NCI-H748 (cell line): ENCODE data around the gene NOL7.

ENCODE experiments used
- DNase-seq: peaks from one replicate; lab custom pipeline; 2025; ENCODE audit not compliant: unreplicated experiment; lab: John Stamatoyannopoulos, UW

Gene NOL7

GRCh38 chr6:13614926-13615791 lies at the start of gene NOL7:
Gene NOL7 (plus strand): TSS chr6:13615335. CDS start chr6:13615359, 24 bp downstream.
- peak; percentile 99 for DNase-seq

DNA sequence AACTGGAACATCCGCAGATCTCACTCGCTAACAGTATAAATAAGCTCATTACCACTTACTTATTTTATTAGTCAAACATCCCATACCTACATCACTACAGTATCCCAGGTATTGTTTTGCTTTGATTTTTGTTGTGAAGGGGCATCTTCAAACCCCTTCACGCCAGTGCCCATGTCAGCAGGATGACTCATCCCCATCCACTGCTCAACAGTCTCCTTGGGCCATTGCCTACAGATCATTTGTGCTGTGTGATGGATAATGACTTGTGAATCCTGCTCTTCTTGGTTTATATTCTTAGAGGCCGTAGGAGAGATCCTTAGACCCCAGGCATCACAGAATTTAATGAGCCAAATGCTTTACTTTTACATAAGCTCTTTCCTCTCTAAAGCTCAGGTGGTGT lies 49.2 kb upstream of the NOL7 start:
- DNase-seq: no peak

GRCh38 chr6:13566500-13566899 lies 48.6 kb upstream of the NOL7 start:
- DNase-seq: no peak

GRCh38 chr6:13568970-13569369 lies 46.2 kb upstream of the NOL7 start:
- no peak for DNase-seq

GRCh38 chr6:13572240-13572639 lies 42.9 kb upstream of the NOL7 start:
- DNase-seq: no peak

GRCh38 chr6:13572951-13573654 lies 42.0 kb upstream of the NOL7 start:
- no peak for DNase-seq

GRCh38 chr6:13573669-13574110 lies 41.4 kb upstream of the NOL7 start:
- peak; percentile 63 for DNase-seq

- DNase-seq: peak; percentile 99
These were observed 41.0 kb upstream of the NOL7 start for GRCh38 chr6:13574149-13574570.

- DNase-seq: peak; percentile 98
These were observed 40.4 kb upstream of the NOL7 start, which contains the start of gene SIRT5 for GRCh38 chr6:13574571-13575376. Gene SIRT5 (plus strand): TSS chr6:13574601. CDS start chr6:13584111, 9,510 bp downstream.

DNA sequence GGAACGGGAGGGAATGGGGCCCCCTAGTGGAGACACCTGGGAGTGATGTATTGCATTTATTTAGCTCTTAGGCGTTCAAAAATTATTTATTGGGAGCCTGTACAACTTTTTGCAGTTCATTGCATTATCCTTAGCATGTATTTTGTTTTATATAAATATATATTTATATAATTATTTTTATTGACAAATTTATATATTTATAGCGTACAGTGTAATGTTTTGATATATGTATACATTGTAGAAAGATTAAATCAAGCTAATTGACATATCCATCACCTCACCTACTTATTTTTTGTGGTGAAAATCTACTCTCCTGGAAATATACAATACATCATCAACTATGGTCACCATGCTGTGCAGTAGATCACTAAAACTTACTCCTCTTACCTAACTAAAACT lies 39.8 kb upstream of the NOL7 start:
- no peak for DNase-seq

GRCh38 chr6:13576017-13576416 lies 39.1 kb upstream of the NOL7 start:
- no peak for DNase-seq

- no peak for DNase-seq
These were observed 37.2 kb upstream of the NOL7 start for GRCh38 chr6:13577926-13578325.

DNA sequence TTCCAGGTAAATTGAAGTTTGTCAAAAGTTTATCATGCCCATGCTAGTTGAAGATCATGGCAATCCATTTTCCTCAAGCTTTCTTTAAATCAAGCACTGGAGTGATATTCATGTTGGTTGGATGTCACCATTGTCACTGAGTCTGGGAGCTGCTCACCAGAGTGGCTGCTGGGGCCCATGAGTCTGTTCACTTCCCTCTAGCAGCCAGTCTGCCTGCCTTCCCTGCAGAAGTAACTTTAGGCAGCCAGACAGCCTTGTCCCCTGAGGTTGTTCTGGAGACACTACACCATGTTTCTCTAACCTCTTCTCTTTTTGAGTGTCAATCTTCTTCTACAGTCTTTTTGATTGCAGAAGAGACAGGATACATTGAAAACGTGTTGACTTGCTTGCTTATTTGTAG lies 35.2 kb upstream of the NOL7 start:
- DNase-seq: no peak

GRCh38 chr6:13581700-13582229 lies 33.4 kb upstream of the NOL7 start:
- no peak for DNase-seq

DNA sequence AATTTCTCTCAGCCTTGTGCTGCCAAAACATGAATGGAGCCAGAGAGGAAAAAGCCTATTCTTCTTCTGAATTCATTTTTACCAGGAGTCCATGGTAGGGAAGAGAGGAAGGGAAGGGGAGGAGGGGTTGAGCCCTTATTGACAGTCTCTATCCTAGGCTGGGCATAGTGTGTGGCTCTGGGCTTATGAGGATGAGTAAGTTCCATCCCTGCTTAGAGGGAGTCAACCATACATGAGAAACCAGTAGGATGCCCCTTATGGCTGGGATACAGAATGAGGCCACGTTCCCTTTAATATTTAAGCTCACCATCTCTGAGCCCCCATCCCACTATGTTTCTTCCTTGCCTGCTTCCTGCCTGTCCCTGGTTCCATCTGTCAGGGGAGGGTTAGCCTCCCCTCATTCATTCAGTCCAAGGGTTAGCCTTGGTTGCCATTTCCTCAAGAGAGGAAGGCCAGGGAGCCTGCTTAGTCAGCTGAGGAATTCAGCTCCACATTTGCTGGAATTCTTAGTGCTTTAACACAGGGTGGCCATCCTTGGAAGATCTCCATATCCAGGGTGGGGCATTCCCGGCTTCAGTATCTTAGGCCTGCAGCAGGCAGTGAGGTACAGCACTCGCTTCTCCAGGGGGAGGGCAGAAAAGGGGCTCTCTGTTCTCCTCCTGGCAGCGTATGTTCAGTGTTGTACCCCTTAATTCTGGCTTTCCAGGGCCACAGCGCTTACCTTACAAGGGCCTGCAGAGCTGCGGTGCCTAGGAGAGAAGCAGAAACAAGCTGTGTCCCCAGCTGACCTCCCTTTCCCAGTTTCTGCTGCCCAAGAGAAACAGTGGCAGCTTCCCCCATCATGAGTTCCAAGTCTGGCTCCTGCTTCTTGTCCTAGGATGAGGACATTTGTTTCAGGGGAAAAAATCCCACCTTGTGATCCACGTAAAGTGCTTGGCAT lies 28.3 kb upstream of the NOL7 start:
- no peak for DNase-seq

DNA sequence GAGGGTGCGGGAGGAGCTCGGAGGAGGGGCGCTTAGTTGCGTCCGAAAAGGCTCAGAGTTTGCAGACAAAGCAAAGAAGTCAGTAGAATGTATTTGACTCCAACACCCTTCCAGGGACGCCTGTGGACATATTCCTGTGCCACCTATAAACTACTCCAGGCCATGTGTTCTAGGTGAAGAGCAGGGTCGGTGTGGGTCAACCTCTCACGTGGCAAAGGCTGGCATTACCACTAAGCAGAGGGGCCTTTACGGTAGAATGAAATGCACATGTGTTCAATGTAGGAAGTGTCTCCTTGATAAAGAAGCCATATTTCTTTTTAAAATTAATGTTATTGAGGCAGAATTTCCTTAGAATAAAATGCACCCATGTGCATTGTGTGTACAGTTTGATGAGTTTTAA lies 25.3 kb upstream of the NOL7 start:
- no peak for DNase-seq

GRCh38 chr6:13590574-13591153 lies 24.5 kb upstream of the NOL7 start:
- no peak for DNase-seq

GRCh38 chr6:13591205-13591921 lies 23.8 kb upstream of the NOL7 start:
- no peak for DNase-seq

DNA sequence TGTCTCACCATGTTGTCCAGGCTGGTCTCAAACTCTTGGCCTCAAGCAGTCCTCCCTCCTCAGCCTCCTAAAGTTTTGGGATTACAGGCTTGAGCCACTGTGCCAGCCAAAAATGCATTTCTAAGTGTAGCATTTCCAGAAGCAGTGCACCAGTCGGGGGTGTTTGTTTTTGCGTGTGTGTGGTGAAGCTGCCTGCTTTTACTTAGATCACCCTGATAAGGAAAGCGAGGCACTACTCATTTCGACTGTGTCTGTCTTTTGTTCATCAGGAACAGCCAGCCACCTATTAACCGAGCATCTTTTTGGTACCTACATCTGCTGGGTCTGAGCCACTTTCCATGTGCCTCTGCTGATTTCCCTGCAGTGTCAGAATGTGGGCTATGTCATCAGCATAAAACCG lies 22.0 kb upstream of the NOL7 start:
- DNase-seq: no peak
